HCT116 (cell line): ENCODE measurements around the gene MYADML2. TPM values are rescaled to one million over a fixed set of nuclear protein-coding genes. Genes with fewer than 3 reads are reported as not detected.
A peak's percentile ranks its signal among the peaks of the same experiment; 100 is the strongest.

Experiments
- EGR1 ChIP-seq: IDR thresholded peaks from 2 replicates; pipeline ENCODE4 v1.6.1; 2012; ENCODE audit warnings: low read depth
- POLR2A ChIP-seq: IDR thresholded peaks from 2 replicates; pipeline ENCODE4 v1.7.0; 2011; ENCODE audit warnings: borderline replicate concordance; ENCODE audit not compliant: insufficient read depth, insufficient read length; ENCODE audit errors: extremely low read depth
- total RNA-seq: library from RNA; stranded (reverse); gene quantifications from one replicate; pipeline ENCODE4 v1.2.1, GENCODE V29; 2021; ENCODE audit not compliant: unreplicated experiment
- TF ChIP-seq, protein P1 (sequence below): IDR thresholded peaks from 2 replicates; pipeline ENCODE4 v1.6.1; 2012; ENCODE audit warnings: low read depth
- TF ChIP-seq, protein P2 (sequence below): IDR thresholded peaks from 2 replicates; pipeline ENCODE4 v1.6.1; 2012
- TF ChIP-seq, protein P3 (sequence below): IDR thresholded peaks from 2 replicates; pipeline ENCODE4 v1.6.1; 2011; ENCODE audit warnings: mild to moderate bottlenecking, low read length, moderate library complexity; ENCODE audit not compliant: insufficient replicate concordance; ENCODE audit errors: extremely low read depth

Gene MYADML2
- total RNA-seq, 1 experiment from 2014 or later: not detected

GRCh38 chr17:81977211-81977808 lies 30.3 kb upstream of the MYADML2 start, which contains the start of gene ASPSCR1 (continued):
- TF ChIP-seq, protein P1, sequence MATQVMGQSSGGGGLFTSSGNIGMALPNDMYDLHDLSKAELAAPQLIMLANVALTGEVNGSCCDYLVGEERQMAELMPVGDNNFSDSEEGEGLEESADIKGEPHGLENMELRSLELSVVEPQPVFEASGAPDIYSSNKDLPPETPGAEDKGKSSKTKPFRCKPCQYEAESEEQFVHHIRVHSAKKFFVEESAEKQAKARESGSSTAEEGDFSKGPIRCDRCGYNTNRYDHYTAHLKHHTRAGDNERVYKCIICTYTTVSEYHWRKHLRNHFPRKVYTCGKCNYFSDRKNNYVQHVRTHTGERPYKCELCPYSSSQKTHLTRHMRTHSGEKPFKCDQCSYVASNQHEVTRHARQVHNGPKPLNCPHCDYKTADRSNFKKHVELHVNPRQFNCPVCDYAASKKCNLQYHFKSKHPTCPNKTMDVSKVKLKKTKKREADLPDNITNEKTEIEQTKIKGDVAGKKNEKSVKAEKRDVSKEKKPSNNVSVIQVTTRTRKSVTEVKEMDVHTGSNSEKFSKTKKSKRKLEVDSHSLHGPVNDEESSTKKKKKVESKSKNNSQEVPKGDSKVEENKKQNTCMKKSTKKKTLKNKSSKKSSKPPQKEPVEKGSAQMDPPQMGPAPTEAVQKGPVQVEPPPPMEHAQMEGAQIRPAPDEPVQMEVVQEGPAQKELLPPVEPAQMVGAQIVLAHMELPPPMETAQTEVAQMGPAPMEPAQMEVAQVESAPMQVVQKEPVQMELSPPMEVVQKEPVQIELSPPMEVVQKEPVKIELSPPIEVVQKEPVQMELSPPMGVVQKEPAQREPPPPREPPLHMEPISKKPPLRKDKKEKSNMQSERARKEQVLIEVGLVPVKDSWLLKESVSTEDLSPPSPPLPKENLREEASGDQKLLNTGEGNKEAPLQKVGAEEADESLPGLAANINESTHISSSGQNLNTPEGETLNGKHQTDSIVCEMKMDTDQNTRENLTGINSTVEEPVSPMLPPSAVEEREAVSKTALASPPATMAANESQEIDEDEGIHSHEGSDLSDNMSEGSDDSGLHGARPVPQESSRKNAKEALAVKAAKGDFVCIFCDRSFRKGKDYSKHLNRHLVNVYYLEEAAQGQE: no peak
- peak; percentile 88 for TF ChIP-seq POLR2A
- TF ChIP-seq, protein P2, sequence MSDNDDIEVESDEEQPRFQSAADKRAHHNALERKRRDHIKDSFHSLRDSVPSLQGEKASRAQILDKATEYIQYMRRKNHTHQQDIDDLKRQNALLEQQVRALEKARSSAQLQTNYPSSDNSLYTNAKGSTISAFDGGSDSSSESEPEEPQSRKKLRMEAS: peak; percentile 99
- TF ChIP-seq, protein P3, sequence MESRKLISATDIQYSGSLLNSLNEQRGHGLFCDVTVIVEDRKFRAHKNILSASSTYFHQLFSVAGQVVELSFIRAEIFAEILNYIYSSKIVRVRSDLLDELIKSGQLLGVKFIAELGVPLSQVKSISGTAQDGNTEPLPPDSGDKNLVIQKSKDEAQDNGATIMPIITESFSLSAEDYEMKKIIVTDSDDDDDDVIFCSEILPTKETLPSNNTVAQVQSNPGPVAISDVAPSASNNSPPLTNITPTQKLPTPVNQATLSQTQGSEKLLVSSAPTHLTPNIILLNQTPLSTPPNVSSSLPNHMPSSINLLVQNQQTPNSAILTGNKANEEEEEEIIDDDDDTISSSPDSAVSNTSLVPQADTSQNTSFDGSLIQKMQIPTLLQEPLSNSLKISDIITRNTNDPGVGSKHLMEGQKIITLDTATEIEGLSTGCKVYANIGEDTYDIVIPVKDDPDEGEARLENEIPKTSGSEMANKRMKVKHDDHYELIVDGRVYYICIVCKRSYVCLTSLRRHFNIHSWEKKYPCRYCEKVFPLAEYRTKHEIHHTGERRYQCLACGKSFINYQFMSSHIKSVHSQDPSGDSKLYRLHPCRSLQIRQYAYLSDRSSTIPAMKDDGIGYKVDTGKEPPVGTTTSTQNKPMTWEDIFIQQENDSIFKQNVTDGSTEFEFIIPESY: no peak
- peak; percentile 69; the same call in 1 of the 2 replicates for TF ChIP-seq EGR1
